HCT116 (cell line): ENCODE results near the gene NAA40.

Experiments
- CBX3 ChIP-seq: IDR thresholded peaks from 2 replicates; pipeline ENCODE4 v1.6.1; 2012; ENCODE audit warnings: low read depth
- CTCF ChIP-seq, 3 experiments: fragments of 200-600 bp in 1 of 3; sonication (generic) in 1 of 3; IDR thresholded peaks in 2 of 3; conservative IDR thresholded peaks in 1 of 3; 2 replicates each; pipeline ENCODE4 v1.5.1; 2012 to 2017; ENCODE audit warnings: low read depth in 2 of 3, low read length in 2 of 3, antibody characterized with exemption in 1 of 3, borderline replicate concordance in 1 of 3, control low read depth in 1 of 3, mild to moderate bottlenecking in 1 of 3, mixed read lengths in 1 of 3, mixed run types in 1 of 3, moderate library complexity in 1 of 3; ENCODE audit not compliant: insufficient read depth in 1 of 3
- EZH2 ChIP-seq: fragments of 200-600 bp; sonication (generic); IDR thresholded peaks from 2 replicates; pipeline ENCODE4 v1.6.1; 2017; ENCODE audit warnings: antibody characterized with exemption, mixed run types
- EZH2phosphoT487 ChIP-seq: fragments of 200-600 bp; IDR thresholded peaks from 2 replicates; pipeline ENCODE4 v1.6.1; 2018; ENCODE audit warnings: antibody characterized with exemption, borderline replicate concordance
- JUND ChIP-seq: IDR thresholded peaks from 2 replicates; pipeline ENCODE4 v1.6.1; 2012
- POLR2A ChIP-seq: IDR thresholded peaks from 2 replicates; pipeline ENCODE4 v1.7.0; 2011; ENCODE audit warnings: borderline replicate concordance; ENCODE audit not compliant: insufficient read depth, insufficient read length; ENCODE audit errors: extremely low read depth
- POLR2AphosphoS5 ChIP-seq: IDR thresholded peaks from 2 replicates; pipeline ENCODE4 v1.6.1; 2011; ENCODE audit warnings: mild to moderate bottlenecking, low read depth, low read length, moderate library complexity
- RAD21 ChIP-seq: IDR thresholded peaks from 2 replicates; pipeline ENCODE4 v1.6.1; 2012; ENCODE audit warnings: low read depth, mild to moderate bottlenecking
- REST ChIP-seq: IDR thresholded peaks from 2 replicates; pipeline ENCODE4 v1.6.1; 2012; ENCODE audit warnings: low read depth
- SP1 ChIP-seq: IDR thresholded peaks from 2 replicates; pipeline ENCODE4 v1.6.1; 2012; ENCODE audit warnings: low read depth
- TCF7L2 ChIP-seq: IDR thresholded peaks from 2 replicates; pipeline ENCODE4 v1.7.0; 2011; ENCODE audit warnings: borderline replicate concordance, inconsistent platforms; ENCODE audit not compliant: insufficient read depth, insufficient read length; ENCODE audit errors: extremely low read depth
- YY1 ChIP-seq: IDR thresholded peaks from 2 replicates; pipeline ENCODE4 v1.6.1; 2011; ENCODE audit warnings: low read length, low read depth, moderate library complexity, mild to moderate bottlenecking; ENCODE audit not compliant: insufficient replicate concordance; ENCODE audit errors: extremely low read depth
- ZFX ChIP-seq: fragments of 450-650 bp; IDR thresholded peaks from 2 replicates; pipeline ENCODE4 v1.6.1; 2017
- ZNF274 ChIP-seq: fragments of 200-500 bp; sonication (Bioruptor generic); IDR thresholded peaks from 2 replicates; pipeline ENCODE4 v1.6.1; 2014; ENCODE audit warnings: mild to moderate bottlenecking, low read depth, low read length, inconsistent platforms

- TF ChIP-seq POLR2AphosphoS5 (no peak), EZH2phosphoT487 (no peak), YY1 (no peak), CTCF (IDR thresholded peaks at IDR 0.05 in 2 of 3, conservative IDR thresholded peaks at IDR 0.05 in 1 of 3; ENCODE audit: borderline replicate concordance in 1 of 3, insufficient read depth in 1 of 3, low read depth in 2 of 3, low read length in 2 of 3) (no peak), EZH2 (no peak), ZNF274 (no peak), RAD21 (no peak), TCF7L2 (no peak), REST (no peak), CBX3 (no peak), JUND (no peak), POLR2A (no peak), SP1 (no peak), ZFX (no peak)
Measured at GRCh38 chr11:63897459-63898146, 41.2 kb upstream of the NAA40 start.
